Neural cell (in vitro differentiated cells): Measurements from ENCODE around the gene NCOA7. TPM values are rescaled to one million over a fixed set of nuclear protein-coding genes. Genes with fewer than 3 reads are reported as not detected.

Experiments
- H2AFZ ChIP-seq: fragments of 200-600, 300-800 bp; sonication (generic), shearing (Covaris generic); 2 replicates; pipeline ENCODE4 v1.6.0; 2014; ENCODE audit warnings: low read depth, mild to moderate bottlenecking, antibody characterized with exemption, low read length, moderate library complexity
- H3F3A ChIP-seq: fragments of 200-600 bp; shearing (Covaris generic); 2 replicates; pipeline ENCODE4 v1.6.1; 2016; ENCODE audit warnings: mild to moderate bottlenecking, moderate library complexity, mixed read lengths, antibody characterized with exemption, low read length; ENCODE audit not compliant: insufficient read depth, poor library complexity, severe bottlenecking
- H3K27ac ChIP-seq: fragments of 200-600, 300-800 bp; sonication (generic), shearing (Covaris generic); 2 replicates; pipeline ENCODE4 v1.5.1; 2014; ENCODE audit warnings: mild to moderate bottlenecking, low read length, moderate library complexity
- H3K27me3 ChIP-seq: fragments of 300-800, 200-600 bp; sonication (generic), shearing (Covaris generic); 2 replicates; pipeline ENCODE4 v1.6.0; 2014; ENCODE audit warnings: mild to moderate bottlenecking, low read depth, low read length, moderate library complexity; ENCODE audit not compliant: insufficient read depth
- H3K36me3 ChIP-seq: fragments of 300-800, 200-600 bp; sonication (generic), shearing (Covaris generic); 2 replicates; pipeline ENCODE4 v1.5.1; 2014; ENCODE audit warnings: mild to moderate bottlenecking, antibody characterized with exemption, low read length, moderate library complexity; ENCODE audit not compliant: insufficient read depth
- H3K4me2 ChIP-seq: fragments of 300-800, 200-600 bp; sonication (generic), shearing (Covaris generic); 2 replicates; pipeline ENCODE4 v1.6.0; 2014; ENCODE audit warnings: mild to moderate bottlenecking, low read length
- H3K4me3 ChIP-seq: fragments of 300-800, 200-600 bp; sonication (generic), shearing (Covaris generic); 2 replicates; pipeline ENCODE4 v1.5.1; 2014; ENCODE audit warnings: mild to moderate bottlenecking, low read length, moderate library complexity
- H3K79me2 ChIP-seq: fragments of 200-600 bp; shearing (Covaris generic); replicated peaks from 2 replicates; pipeline ENCODE4 v1.6.0; 2014; ENCODE audit warnings: mild to moderate bottlenecking, low read length, moderate library complexity; ENCODE audit not compliant: insufficient read depth
- H3K9ac ChIP-seq: fragments of 300-800, 200-600 bp; sonication (generic), shearing (Covaris generic); 2 replicates; pipeline ENCODE4 v1.6.1; 2016; ENCODE audit warnings: mild to moderate bottlenecking, low read length, mixed read lengths
- H3K9me2 ChIP-seq: fragments of 200-600 bp; shearing (Covaris generic); 2 replicates; pipeline ENCODE4 v1.6.1; 2016; ENCODE audit warnings: mild to moderate bottlenecking, low read length, mixed read lengths; ENCODE audit not compliant: insufficient read depth
- H3K9me3 ChIP-seq: fragments of 200-600, 300-800 bp; sonication (generic), shearing (Covaris generic); 2 replicates; pipeline ENCODE4 v1.6.1; 2016; ENCODE audit warnings: mild to moderate bottlenecking, mixed run types, low read length, moderate library complexity, mixed read lengths
- H4K20me1 ChIP-seq: fragments of 200-600 bp; shearing (Covaris generic); 2 replicates; pipeline ENCODE4 v1.6.1; 2016; ENCODE audit warnings: mild to moderate bottlenecking, mixed run types; ENCODE audit not compliant: insufficient read depth
- EP300 ChIP-seq: fragments of 450-650 bp; conservative IDR thresholded peaks from 2 replicates; pipeline ENCODE4 v1.6.1; 2014; ENCODE audit warnings: antibody characterized with exemption, mild to moderate bottlenecking, moderate library complexity; ENCODE audit not compliant: poor library complexity, severe bottlenecking
- EZH2 ChIP-seq: fragments of 200-600, 300-800 bp; shearing (Covaris generic), sonication (generic); IDR thresholded peaks from 2 replicates; pipeline ENCODE4 v1.6.1; 2014; ENCODE audit warnings: antibody characterized with exemption, low read length, borderline replicate concordance, mild to moderate bottlenecking; ENCODE audit not compliant: insufficient read depth, poor library complexity, severe bottlenecking
- MXI1 ChIP-seq: fragments of 450-650 bp; conservative IDR thresholded peaks from 2 replicates; pipeline ENCODE4 v1.6.1; 2014; ENCODE audit warnings: antibody characterized with exemption, mild to moderate bottlenecking; ENCODE audit not compliant: poor library complexity, severe bottlenecking
- POLR2AphosphoS5 ChIP-seq: IDR thresholded peaks from 2 replicates; pipeline ENCODE4 v1.6.1; 2012
- RAD21 ChIP-seq: fragments of 450-650 bp; conservative IDR thresholded peaks from 2 replicates; pipeline ENCODE4 v1.6.1; 2014; ENCODE audit warnings: antibody characterized with exemption, mild to moderate bottlenecking, moderate library complexity
- REST ChIP-seq: IDR thresholded peaks from 2 replicates; pipeline ENCODE4 v1.6.1; 2012; ENCODE audit warnings: borderline replicate concordance
- SMC3 ChIP-seq: fragments of 450-650 bp; conservative IDR thresholded peaks from 2 replicates; pipeline ENCODE4 v1.6.1; 2014; ENCODE audit warnings: antibody characterized with exemption, mild to moderate bottlenecking, moderate library complexity; ENCODE audit not compliant: poor library complexity
- TAF1 ChIP-seq: IDR thresholded peaks from 2 replicates; pipeline ENCODE4 v1.6.1; 2012; ENCODE audit warnings: low read depth
- polyA plus RNA-seq: library from polyadenylated mRNA; depleted of rRNA; stranded (reverse); fragments of >200 nt; gene quantifications from 2 replicates; pipeline ENCODE4 v1.2.3, GENCODE V29; 2014
- TF ChIP-seq, protein P1 (sequence below): fragments of 450-650 bp; IDR thresholded peaks from 2 replicates; pipeline ENCODE4 v1.5.1; 2014; ENCODE audit warnings: antibody characterized with exemption, mild to moderate bottlenecking, moderate library complexity; ENCODE audit not compliant: poor library complexity, severe bottlenecking

Gene NCOA7
- polyA plus RNA-seq, 1 donor from 2014 or later, result 17.1 TPM

DNA sequence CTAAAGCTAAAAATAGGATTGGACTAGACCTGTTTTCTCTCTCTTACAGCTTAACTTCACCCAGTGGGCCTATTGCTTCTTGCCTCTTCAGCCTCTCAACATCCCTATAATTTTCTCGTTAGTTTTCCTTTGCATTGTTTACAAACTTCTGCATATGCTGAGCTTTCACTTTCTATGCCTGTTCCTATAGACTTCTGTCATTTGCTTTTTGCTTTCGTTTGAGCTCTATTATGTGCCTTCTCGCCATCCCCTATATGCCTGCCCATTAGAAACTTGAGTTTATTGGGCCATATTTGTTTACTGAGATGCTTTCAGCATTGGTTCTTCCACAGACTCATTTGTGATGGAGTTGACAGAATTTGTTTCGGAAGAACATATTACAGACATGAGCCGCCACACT is 40.9 kb downstream of the NCOA7 start:
- H3K27me3 ChIP-seq, result no peaks in the 10 kb centered on the region
- no peaks in the 10 kb centered on the region for H4K20me1 ChIP-seq
- H3K9me3 ChIP-seq, result no peaks in the 10 kb centered on the region
- no peak overlapping the region for H2AFZ ChIP-seq
- TF ChIP-seq TAF1 (no peak), REST (no peak), EZH2 (no peak), EP300 (no peak), SMC3 (no peak), RAD21 (no peak), MXI1 (no peak), POLR2AphosphoS5 (no peak)
- TF ChIP-seq, protein P1, sequence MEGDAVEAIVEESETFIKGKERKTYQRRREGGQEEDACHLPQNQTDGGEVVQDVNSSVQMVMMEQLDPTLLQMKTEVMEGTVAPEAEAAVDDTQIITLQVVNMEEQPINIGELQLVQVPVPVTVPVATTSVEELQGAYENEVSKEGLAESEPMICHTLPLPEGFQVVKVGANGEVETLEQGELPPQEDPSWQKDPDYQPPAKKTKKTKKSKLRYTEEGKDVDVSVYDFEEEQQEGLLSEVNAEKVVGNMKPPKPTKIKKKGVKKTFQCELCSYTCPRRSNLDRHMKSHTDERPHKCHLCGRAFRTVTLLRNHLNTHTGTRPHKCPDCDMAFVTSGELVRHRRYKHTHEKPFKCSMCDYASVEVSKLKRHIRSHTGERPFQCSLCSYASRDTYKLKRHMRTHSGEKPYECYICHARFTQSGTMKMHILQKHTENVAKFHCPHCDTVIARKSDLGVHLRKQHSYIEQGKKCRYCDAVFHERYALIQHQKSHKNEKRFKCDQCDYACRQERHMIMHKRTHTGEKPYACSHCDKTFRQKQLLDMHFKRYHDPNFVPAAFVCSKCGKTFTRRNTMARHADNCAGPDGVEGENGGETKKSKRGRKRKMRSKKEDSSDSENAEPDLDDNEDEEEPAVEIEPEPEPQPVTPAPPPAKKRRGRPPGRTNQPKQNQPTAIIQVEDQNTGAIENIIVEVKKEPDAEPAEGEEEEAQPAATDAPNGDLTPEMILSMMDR, result no peak
- no peak overlapping the region for H3K9ac ChIP-seq
- no peak overlapping the region for H3K27ac ChIP-seq
- H3K36me3 ChIP-seq, result no peaks in the 10 kb centered on the region
- no peaks in the 10 kb centered on the region for H3K79me2 ChIP-seq
- no peaks in the 10 kb centered on the region for H3K9me2 ChIP-seq
- H3K4me2 ChIP-seq, result no peak overlapping the region
- H3K4me3 ChIP-seq, result no peak overlapping the region
- no peaks in the 10 kb centered on the region for H3F3A ChIP-seq

DNA sequence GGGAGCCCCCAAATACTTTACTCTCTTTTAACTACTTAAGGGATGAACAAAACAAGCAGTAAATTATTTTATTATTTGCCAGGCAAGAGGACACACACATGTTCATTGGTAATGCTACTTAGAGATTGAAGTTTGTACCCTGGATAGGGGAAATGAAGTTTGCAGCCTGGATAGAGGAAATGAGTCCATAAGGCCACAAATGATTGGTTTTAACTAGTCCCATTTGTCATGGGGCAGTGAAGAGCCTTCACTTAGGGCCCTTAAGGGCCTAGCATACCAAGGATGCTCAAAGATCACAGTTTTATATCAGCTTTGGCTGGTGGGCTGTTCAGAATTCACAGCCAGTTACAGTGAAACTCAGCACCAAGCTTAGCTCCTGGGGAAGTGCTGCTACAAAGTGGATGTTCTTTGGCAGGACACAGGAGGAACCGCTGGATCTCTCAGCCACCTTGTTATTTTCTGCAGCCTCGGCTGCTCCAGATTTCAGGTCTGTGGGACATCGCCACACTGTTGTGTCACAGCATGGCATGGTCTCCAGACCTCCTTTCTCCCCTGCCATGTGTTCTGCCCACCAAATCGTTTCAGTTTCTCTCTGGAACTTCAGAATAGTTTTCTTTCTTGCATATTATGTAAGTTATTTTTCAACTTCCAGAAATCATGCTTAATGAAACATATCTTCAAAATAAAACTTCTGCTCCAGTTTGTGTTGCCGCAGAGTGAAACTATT is 41.8 kb downstream of the NCOA7 start:
- H3K4me2 ChIP-seq, result no peak overlapping the region
- H3K9ac ChIP-seq, result no peak overlapping the region

More for the DNA sequence above, 41.8 kb downstream of the NCOA7 start:
- TF ChIP-seq EZH2 (no peak), REST (no peak), SMC3 (no peak), RAD21 (no peak), EP300 (no peak), TAF1 (no peak)
- TF ChIP-seq, protein P1, result no peak
- no peaks in the 10 kb centered on the region for H3K27me3 ChIP-seq
- no peaks in the 10 kb centered on the region for H3K9me3 ChIP-seq
- H3K27ac ChIP-seq, result no peak overlapping the region
- H3K79me2 ChIP-seq, result no peaks in the 10 kb centered on the region
- no peaks in the 10 kb centered on the region for H3K36me3 ChIP-seq
- no peak overlapping the region for H3K4me3 ChIP-seq
- H3K9me2 ChIP-seq, result no peaks in the 10 kb centered on the region
- H3F3A ChIP-seq, result no peaks in the 10 kb centered on the region
- no peaks in the 10 kb centered on the region for H4K20me1 ChIP-seq
- H2AFZ ChIP-seq, result no peak overlapping the region
